GM12878 (cell line): ENCODE data around the gene EIF2D.

Source experiments
- MXI1 ChIP-seq: fragments of 150-350 bp; IDR thresholded peaks from 2 replicates; pipeline ENCODE4 v1.6.1; 2011; ENCODE audit warnings: low read depth, mild to moderate bottlenecking, inconsistent platforms, low read length, improper control_type of control experiment
- MYC ChIP-seq: IDR thresholded peaks from 2 replicates; pipeline ENCODE4 v1.6.1; 2011; ENCODE audit warnings: mild to moderate bottlenecking, low read length, moderate library complexity, inconsistent platforms; ENCODE audit not compliant: insufficient read depth, insufficient replicate concordance, insufficient read length, severe bottlenecking
- POLR2A ChIP-seq: IDR thresholded peaks from 2 replicates; pipeline ENCODE4 v1.6.1; 2011; ENCODE audit warnings: low read depth, mild to moderate bottlenecking, low read length
- POLR2AphosphoS5 ChIP-seq: IDR thresholded peaks from 2 replicates; pipeline ENCODE4 v1.6.1; 2011; ENCODE audit warnings: mild to moderate bottlenecking, low read length, inconsistent platforms
- TF ChIP-seq, protein P1 (sequence below): IDR thresholded peaks from 2 replicates; pipeline ENCODE4 v1.6.1; 2011; ENCODE audit warnings: low read depth, low read length, improper control_type of control experiment, borderline replicate concordance
- TF ChIP-seq, protein P2 (sequence below), 3 experiments: IDR thresholded peaks in 2 of 3; conservative IDR thresholded peaks in 1 of 3; 2 replicates each; pipeline ENCODE4 v1.5.1; 2011; ENCODE audit warnings: low read depth in 3 of 3, low read length in 3 of 3, mild to moderate bottlenecking in 3 of 3, control low read depth in 2 of 3, moderate library complexity in 2 of 3, inconsistent platforms in 1 of 3, mixed read lengths in 1 of 3; ENCODE audit not compliant: control insufficient read depth in 2 of 3, insufficient read depth in 1 of 3; ENCODE audit errors: extremely low read depth in 1 of 3

- TF ChIP-seq, protein P1, sequence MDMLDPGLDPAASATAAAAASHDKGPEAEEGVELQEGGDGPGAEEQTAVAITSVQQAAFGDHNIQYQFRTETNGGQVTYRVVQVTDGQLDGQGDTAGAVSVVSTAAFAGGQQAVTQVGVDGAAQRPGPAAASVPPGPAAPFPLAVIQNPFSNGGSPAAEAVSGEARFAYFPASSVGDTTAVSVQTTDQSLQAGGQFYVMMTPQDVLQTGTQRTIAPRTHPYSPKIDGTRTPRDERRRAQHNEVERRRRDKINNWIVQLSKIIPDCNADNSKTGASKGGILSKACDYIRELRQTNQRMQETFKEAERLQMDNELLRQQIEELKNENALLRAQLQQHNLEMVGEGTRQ = no peak
- TF ChIP-seq, protein P2, sequence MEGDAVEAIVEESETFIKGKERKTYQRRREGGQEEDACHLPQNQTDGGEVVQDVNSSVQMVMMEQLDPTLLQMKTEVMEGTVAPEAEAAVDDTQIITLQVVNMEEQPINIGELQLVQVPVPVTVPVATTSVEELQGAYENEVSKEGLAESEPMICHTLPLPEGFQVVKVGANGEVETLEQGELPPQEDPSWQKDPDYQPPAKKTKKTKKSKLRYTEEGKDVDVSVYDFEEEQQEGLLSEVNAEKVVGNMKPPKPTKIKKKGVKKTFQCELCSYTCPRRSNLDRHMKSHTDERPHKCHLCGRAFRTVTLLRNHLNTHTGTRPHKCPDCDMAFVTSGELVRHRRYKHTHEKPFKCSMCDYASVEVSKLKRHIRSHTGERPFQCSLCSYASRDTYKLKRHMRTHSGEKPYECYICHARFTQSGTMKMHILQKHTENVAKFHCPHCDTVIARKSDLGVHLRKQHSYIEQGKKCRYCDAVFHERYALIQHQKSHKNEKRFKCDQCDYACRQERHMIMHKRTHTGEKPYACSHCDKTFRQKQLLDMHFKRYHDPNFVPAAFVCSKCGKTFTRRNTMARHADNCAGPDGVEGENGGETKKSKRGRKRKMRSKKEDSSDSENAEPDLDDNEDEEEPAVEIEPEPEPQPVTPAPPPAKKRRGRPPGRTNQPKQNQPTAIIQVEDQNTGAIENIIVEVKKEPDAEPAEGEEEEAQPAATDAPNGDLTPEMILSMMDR (IDR thresholded peaks at IDR 0.05 in 2 of 3, conservative IDR thresholded peaks at IDR 0.05 in 1 of 3; ENCODE audit: control insufficient read depth in 2 of 3, extremely low read depth in 1 of 3, insufficient read depth in 1 of 3, low read depth in 3 of 3, low read length in 3 of 3) = no peak
- TF ChIP-seq POLR2A (no peak), MXI1 (no peak), POLR2AphosphoS5 (no peak), MYC (no peak)
Observed at GRCh38 chr1:206660136-206660535, 47.9 kb upstream of the EIF2D start.
